ENCODE results near the gene ATP2B3.

GRCh38 chrX:153631346-153631745 lies 113.9 kb downstream of the ATP2B3 start:
- TF ChIP-seq GATA3 (IDR thresholded peaks at IDR 0.05; ENCODE audit: low read depth, low read length) (no peak), GATA2 (IDR thresholded peaks at IDR 0.05; ENCODE audit: low read depth, low read length) (no peak)
